Body of pancreas (tissue), 2 donors: ENCODE measurements around the gene RAB7A. TPM values are rescaled to one million over a fixed set of nuclear protein-coding genes. Genes with fewer than 3 reads are reported as not detected.

ENCODE experiments used
- small RNA-seq: library from RNA; depleted of rRNA; stranded (forward); fragments of <200 nt; gene quantifications from one replicate; pipeline ENCODE3, GENCODE V24; 2016
- total RNA-seq, 2 donors: library from RNA; depleted of rRNA; stranded (reverse); fragments of >200 nt; gene quantifications; one replicate each; pipeline ENCODE4 v1.1.0, GENCODE V29; 2016

RAB7A gene
- total RNA-seq, 2 donors from 2014 or later: 45.7 to 64.9 TPM

Small RNA genes lying within 50 kb of the gene (small RNA-seq; reads per million reads assigned to genes)
- gene RF00399: not detected

Other genes starting within 250 kb of the RAB7A start
- 10 to 100 TPM; 11.7 to 12.9 TPM for gene GATA2, start 233.0 kb upstream of the RAB7A start, total RNA-seq
- 100 to 1,000 TPM; 126 to 133 TPM for gene RPN1, start 75.4 kb upstream of the RAB7A start, total RNA-seq
- gene ACAD9, start 153.4 kb downstream of the RAB7A start, total RNA-seq: 10 to 100 TPM; 22.8 to 46.5 TPM